Keratinocyte (primary cell): ENCODE measurements around the gene PHF2. TPM values are rescaled to one million over a fixed set of nuclear protein-coding genes. Genes with fewer than 3 reads are reported as not detected.

Experiments
- DNase-seq: peaks from one replicate; pipeline ENCODE4 v3.0.0-alpha.2; 2011; ENCODE audit warnings: low read depth, missing footprints, low spot score
- FAIRE-seq: peaks from 2 replicates; lab custom pipeline; 2011; peaks lifted over from hg19 to GRCh38; lab: Jason Lieb, UNC
- H2AFZ ChIP-seq: 2 replicates; pipeline ENCODE4 v1.6.0; 2012; ENCODE audit warnings: low read length, control low read depth, inconsistent platforms; ENCODE audit not compliant: control insufficient read depth
- H3K27ac ChIP-seq: 2 replicates; pipeline ENCODE4 v1.5.1; 2011; ENCODE audit warnings: low read length; ENCODE audit not compliant: control insufficient read depth, insufficient read depth
- H3K27me3 ChIP-seq: 3 replicates; pipeline ENCODE4 v1.6.0; 2011; ENCODE audit warnings: low read length; ENCODE audit not compliant: control insufficient read depth, insufficient read depth; ENCODE audit errors: extremely low read depth
- H3K36me3 ChIP-seq, 2 experiments: 2 replicates in 1 of 2; 3 replicates in 1 of 2; pipeline ENCODE4 v1.5.1; 2011; ENCODE audit warnings: low read length in 2 of 2, mild to moderate bottlenecking in 1 of 2; ENCODE audit not compliant: control insufficient read depth in 2 of 2, insufficient read depth in 2 of 2; ENCODE audit errors: extremely low read depth in 1 of 2
- H3K4me1 ChIP-seq: 3 replicates; pipeline ENCODE4 v1.5.1; 2011; ENCODE audit warnings: low read length; ENCODE audit not compliant: control insufficient read depth, insufficient read depth; ENCODE audit errors: extremely low read depth
- H3K4me2 ChIP-seq: 3 replicates; pipeline ENCODE4 v1.6.0; 2011; ENCODE audit warnings: low read depth, low read length; ENCODE audit not compliant: control insufficient read depth, insufficient read depth; ENCODE audit errors: extremely low read depth
- H3K4me3 ChIP-seq, 3 experiments: fragments of 200-600 bp in 1 of 3; sonication (generic) in 1 of 3; 2 replicates in 2 of 3; 3 replicates in 1 of 3; pipeline ENCODE4 v1.5.1; 2011 to 2016; ENCODE audit warnings: low read length in 3 of 3, mild to moderate bottlenecking in 3 of 3, control low read depth in 2 of 3, inconsistent platforms in 1 of 3, low read depth in 1 of 3, mixed read lengths in 1 of 3, mixed run types in 1 of 3, moderate library complexity in 1 of 3; ENCODE audit not compliant: control insufficient read depth in 2 of 3, insufficient read depth in 2 of 3; ENCODE audit errors: extremely low read depth in 1 of 3
- H3K79me2 ChIP-seq: 2 replicates; pipeline ENCODE4 v1.6.0; 2012; ENCODE audit warnings: low read length; ENCODE audit not compliant: control insufficient read depth, insufficient read depth
- H3K9ac ChIP-seq: 3 replicates; pipeline ENCODE4 v1.6.0; 2011; ENCODE audit warnings: low read length; ENCODE audit not compliant: control insufficient read depth, insufficient read depth; ENCODE audit errors: extremely low read depth
- H3K9me1 ChIP-seq: 3 replicates; pipeline ENCODE4 v1.6.0; 2011; ENCODE audit warnings: low read length; ENCODE audit not compliant: control insufficient read depth, insufficient read depth; ENCODE audit errors: extremely low read depth
- H3K9me3 ChIP-seq: 2 replicates; pipeline ENCODE4 v1.5.1; 2012; ENCODE audit warnings: low read depth, low read length; ENCODE audit not compliant: control insufficient read depth
- H4K20me1 ChIP-seq: 3 replicates; pipeline ENCODE4 v1.6.0; 2011; ENCODE audit warnings: low read length; ENCODE audit not compliant: control insufficient read depth, insufficient read depth; ENCODE audit errors: extremely low read depth
- CTCF ChIP-seq, 3 experiments: IDR thresholded peaks in 1 of 3; conservative IDR thresholded peaks in 1 of 3; optimal IDR thresholded peaks in 1 of 3; 2 replicates in 2 of 3; 3 replicates in 1 of 3; pipeline versions ENCODE3 to v1.5.1; 2011; ENCODE audit warnings: low read length in 3 of 3, mild to moderate bottlenecking in 3 of 3, moderate library complexity in 2 of 3, control low read depth in 1 of 3, inconsistent platforms in 1 of 3; ENCODE audit not compliant: insufficient read depth in 2 of 3; ENCODE audit errors: extremely low read depth in 1 of 3
- EZH2 ChIP-seq: IDR thresholded peaks from one replicate; pipeline ENCODE4 v1.6.1; 2012; ENCODE audit warnings: inconsistent platforms, mild to moderate bottlenecking, low read length, moderate library complexity
- dilution Hi-C: fragments of 300-500 bp; cut with MboI; formaldehyde crosslinking; loops from one replicate; pipeline ENCODE4 v1.7.0; 2020; ENCODE audit warnings: low sequenced_read_pairs; ENCODE audit not compliant: extremely low pct_ligation_motif_present
- polyA plus RNA-seq, 5 experiments: library from polyadenylated mRNA; depleted of rRNA in 3 of 5; stranded (reverse) in 3 of 5; stranded (forward) in 1 of 5; unstranded in 1 of 5; fragments of >200 nt; gene quantifications; 1 replicate in 1 of 5; 2 replicates in 3 of 5; 3 replicates in 1 of 5; pipeline versions ENCODE4 v1.2.1 to v1.2.3, GENCODE V29; 2011 to 2012; ENCODE audit warnings: missing spikeins in 2 of 5, low read depth in 1 of 5, low replicate concordance in 1 of 5

Gene PHF2
- polyA plus RNA-seq, 1 donor (not counting 4 experiments of a cell fraction or from before 2014, with no cell fraction given): 5.1 TPM

- DNase-seq (no peak), FAIRE-seq (no peak)
- H4K20me1 ChIP-seq: peaks cover 2% of the 10 kb centered on the region
- TF ChIP-seq CTCF (optimal IDR thresholded peaks at IDR 0.05 in 1 of 3, IDR thresholded peaks at IDR 0.05 in 1 of 3, conservative IDR thresholded peaks at IDR 0.05 in 1 of 3; ENCODE audit: extremely low read depth in 1 of 3, insufficient read depth in 2 of 3, low read length in 3 of 3): no peak
- TF ChIP-seq EZH2: no peak
- H3K9me3 ChIP-seq: no peaks in the 10 kb centered on the region
- no peak overlapping the region for H2AFZ ChIP-seq
- no peak overlapping the region for H3K27ac ChIP-seq
- H3K4me1 ChIP-seq: peaks cover 14% of the 10 kb centered on the region
- H3K9ac ChIP-seq: no peak overlapping the region
- no peaks in the 10 kb centered on the region for H3K27me3 ChIP-seq
- H3K9me1 ChIP-seq: no peaks in the 10 kb centered on the region
- H3K4me2 ChIP-seq: no peak overlapping the region
- dilution Hi-C loops: no loop called here
- H3K36me3 ChIP-seq: no peaks in the 10 kb centered on the region
- H3K4me3 ChIP-seq: no peak overlapping the region
- peaks cover 39% of the 10 kb centered on the region for H3K79me2 ChIP-seq
Measured at GRCh38 chr9:93591301-93592007, 15.1 kb downstream of the PHF2 start.

- Histone ChIP-seq H3K4me2 (no peak overlapping the region), H3K36me3 (no peaks in the 10 kb centered on the region), H4K20me1 (peaks cover 2% of the 10 kb centered on the region), H3K79me2 (peaks cover 34% of the 10 kb centered on the region), H3K27ac (no peak overlapping the region), H3K9me1 (no peaks in the 10 kb centered on the region), H3K27me3 (no peaks in the 10 kb centered on the region), H2AFZ (no peak overlapping the region), H3K4me1 (peaks cover 14% of the 10 kb centered on the region), H3K4me3 (no peak overlapping the region), H3K9ac (no peak overlapping the region), H3K9me3 (no peaks in the 10 kb centered on the region)
- DNase-seq (no peak), FAIRE-seq (no peak)
- dilution Hi-C loops: no loop called here
- no peak for TF ChIP-seq EZH2
- TF ChIP-seq CTCF (optimal IDR thresholded peaks at IDR 0.05 in 1 of 3, IDR thresholded peaks at IDR 0.05 in 1 of 3, conservative IDR thresholded peaks at IDR 0.05 in 1 of 3; ENCODE audit: extremely low read depth in 1 of 3, insufficient read depth in 2 of 3, low read length in 3 of 3): no peak
Measured at GRCh38 chr9:93592008-93592642, 15.7 kb downstream of the PHF2 start.
